GM12878 (cell line): ENCODE measurements around the gene MAL.

Source experiments
- CBFB ChIP-seq: IDR thresholded peaks from 2 replicates; pipeline ENCODE4 v1.6.1; 2016; ENCODE audit warnings: antibody characterized with exemption, low read depth
- CTCF ChIP-seq, 3 experiments: IDR thresholded peaks in 2 of 3; conservative IDR thresholded peaks in 1 of 3; 2 replicates each; pipeline ENCODE4 v1.5.1; 2011; ENCODE audit warnings: low read depth in 3 of 3, low read length in 3 of 3, mild to moderate bottlenecking in 3 of 3, control low read depth in 2 of 3, moderate library complexity in 2 of 3, inconsistent platforms in 1 of 3, mixed read lengths in 1 of 3; ENCODE audit not compliant: control insufficient read depth in 2 of 3, insufficient read depth in 1 of 3; ENCODE audit errors: extremely low read depth in 1 of 3
- GABPA ChIP-seq: IDR thresholded peaks from 2 replicates; pipeline ENCODE4 v1.6.1; 2014; ENCODE audit warnings: antibody characterized with exemption, low read depth, mild to moderate bottlenecking, inconsistent platforms
- KDM1A ChIP-seq: fragments of 200-600 bp; sonication (generic); IDR thresholded peaks from 2 replicates; pipeline ENCODE4 v1.6.1; 2016; ENCODE audit warnings: borderline replicate concordance
- POLR2AphosphoS5 ChIP-seq: IDR thresholded peaks from 2 replicates; pipeline ENCODE4 v1.6.1; 2011; ENCODE audit warnings: mild to moderate bottlenecking, low read length, inconsistent platforms
- RCOR1 ChIP-seq: conservative IDR thresholded peaks from 2 replicates; pipeline ENCODE4 v1.6.1; 2012; ENCODE audit warnings: low read depth, low read length, improper control_type of control experiment
- SMC3 ChIP-seq: IDR thresholded peaks from 2 replicates; pipeline ENCODE4 v1.6.1; 2011; ENCODE audit warnings: low read length, improper control_type of control experiment, borderline replicate concordance
- TF ChIP-seq, protein P1 (sequence below): fragments of 450-650 bp; IDR thresholded peaks from 2 replicates; pipeline ENCODE4 v1.6.1; 2017; ENCODE audit warnings: mild to moderate bottlenecking, low read depth, inconsistent platforms; ENCODE audit not compliant: poor library complexity, severe bottlenecking

GRCh38 chr2:95047629-95048510, 22.4 kb downstream of the MAL start:
- TF ChIP-seq SMC3, result no peak
- TF ChIP-seq, protein P1, sequence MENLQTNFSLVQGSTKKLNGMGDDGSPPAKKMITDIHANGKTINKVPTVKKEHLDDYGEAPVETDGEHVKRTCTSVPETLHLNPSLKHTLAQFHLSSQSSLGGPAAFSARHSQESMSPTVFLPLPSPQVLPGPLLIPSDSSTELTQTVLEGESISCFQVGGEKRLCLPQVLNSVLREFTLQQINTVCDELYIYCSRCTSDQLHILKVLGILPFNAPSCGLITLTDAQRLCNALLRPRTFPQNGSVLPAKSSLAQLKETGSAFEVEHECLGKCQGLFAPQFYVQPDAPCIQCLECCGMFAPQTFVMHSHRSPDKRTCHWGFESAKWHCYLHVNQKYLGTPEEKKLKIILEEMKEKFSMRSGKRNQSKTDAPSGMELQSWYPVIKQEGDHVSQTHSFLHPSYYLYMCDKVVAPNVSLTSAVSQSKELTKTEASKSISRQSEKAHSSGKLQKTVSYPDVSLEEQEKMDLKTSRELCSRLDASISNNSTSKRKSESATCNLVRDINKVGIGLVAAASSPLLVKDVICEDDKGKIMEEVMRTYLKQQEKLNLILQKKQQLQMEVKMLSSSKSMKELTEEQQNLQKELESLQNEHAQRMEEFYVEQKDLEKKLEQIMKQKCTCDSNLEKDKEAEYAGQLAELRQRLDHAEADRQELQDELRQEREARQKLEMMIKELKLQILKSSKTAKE, result no peak
- TF ChIP-seq RCOR1, result no peak
- no peak for TF ChIP-seq GABPA
- TF ChIP-seq KDM1A, result no peak
- TF ChIP-seq CTCF (IDR thresholded peaks at IDR 0.05 in 2 of 3, conservative IDR thresholded peaks at IDR 0.05 in 1 of 3; ENCODE audit: control insufficient read depth in 2 of 3, extremely low read depth in 1 of 3, insufficient read depth in 1 of 3, low read depth in 3 of 3, low read length in 3 of 3), result no peak
- TF ChIP-seq CBFB, result no peak
- no peak for TF ChIP-seq POLR2AphosphoS5
